ENCODE measurements around the gene ZNF41. TPM values are rescaled to one million over a fixed set of nuclear protein-coding genes. Genes with fewer than 3 reads are reported as not detected.
A peak's percentile ranks its signal among the peaks of the same experiment; 100 is the strongest.
"Not testable (repeated sequence)": the region's sequence is repeated elsewhere in the genome, so short reads cannot be mapped to it uniquely, and the experiment has no call there.

The ZNF41 gene
- 11.6 TPM for total RNA-seq

GRCh38 chrX:47482512-47483305, at the start of gene ZNF41:
TSS of gene ZNF41 (minus strand) at chrX:47483222. CDS start at chrX:47467481, 15,741 bp downstream.
- intact Hi-C loops (cut with DNase I), result no loop called here
- peak; percentile 96 for ATAC-seq
- DNase-seq (ENCODE audit: low spot score), result peak; percentile 78

GRCh38 chrX:47530049-47530448, 47.0 kb upstream of the ZNF41 start:
- DNase-seq (ENCODE audit: low spot score) (no peak), ATAC-seq (no peak)
- intact Hi-C loops (cut with DNase I), result no loop called here

- intact Hi-C loops (cut with DNase I), result loop anchor here (10.0 kb wide), 2 partner anchors 155 to 335 kb away; partner anchors contain the start of genes UBA1 and ZNF157
- DNase-seq (ENCODE audit: low spot score), result no peak
- ATAC-seq, result no peak
Observed at GRCh38 chrX:47529548-47529947, 46.5 kb upstream of the ZNF41 start.

- DNase-seq (ENCODE audit: low spot score) (peak; percentile 59), ATAC-seq (peak; percentile 62)
- intact Hi-C loops (cut with DNase I), result loop anchor here (10.0 kb wide), 2 partner anchors 149 to 329 kb away; partner anchors contain the start of genes UBA1 and ZNF157
Observed at GRCh38 chrX:47523713-47524166, 40.7 kb upstream of the ZNF41 start.

- ATAC-seq (peak; percentile 98), DNase-seq (ENCODE audit: low spot score) (peak; percentile 91)
- intact Hi-C loops (cut with DNase I), result loop anchor here (10.0 kb wide), 2 partner anchors 148 to 328 kb away; partner anchors contain the start of genes UBA1 and ZNF157
Observed at GRCh38 chrX:47523297-47523696, 40.3 kb upstream of the ZNF41 start.

- no peak for ATAC-seq
- intact Hi-C loops (cut with DNase I), result no loop called here
- no peak for DNase-seq (ENCODE audit: low spot score)
Observed at GRCh38 chrX:47518144-47518543, 35.1 kb upstream of the ZNF41 start.

- no peak for ATAC-seq
- no peak for DNase-seq (ENCODE audit: low spot score)
- intact Hi-C loops (cut with DNase I), result no loop called here
Observed at GRCh38 chrX:47515941-47516665, 33.1 kb upstream of the ZNF41 start.

GRCh38 chrX:47514533-47515235, 31.7 kb upstream of the ZNF41 start:
- intact Hi-C loops (cut with DNase I), result no loop called here
- no peak for ATAC-seq
- no peak for DNase-seq (ENCODE audit: low spot score)

GRCh38 chrX:47513034-47513965, 30.3 kb upstream of the ZNF41 start:
- intact Hi-C loops (cut with DNase I); DNase-seq (ENCODE audit: low spot score): not testable (repeated sequence)
- peak; percentile 52 for ATAC-seq

- intact Hi-C loops (cut with DNase I); DNase-seq (ENCODE audit: low spot score); ATAC-seq: not testable (repeated sequence)
Observed at GRCh38 chrX:47512383-47512782, 29.4 kb upstream of the ZNF41 start.

GRCh38 chrX:47507153-47507867, 24.3 kb upstream of the ZNF41 start:
- DNase-seq (ENCODE audit: low spot score), result no peak
- no peak for ATAC-seq
- intact Hi-C loops (cut with DNase I), result no loop called here

- DNase-seq (ENCODE audit: low spot score) (no peak), ATAC-seq (no peak)
- intact Hi-C loops (cut with DNase I), result no loop called here
Observed at GRCh38 chrX:47503151-47503550, 20.1 kb upstream of the ZNF41 start.

GRCh38 chrX:47502316-47503125, 19.5 kb upstream of the ZNF41 start:
- intact Hi-C loops (cut with DNase I), result no loop called here
- peak; percentile 76 for ATAC-seq
- DNase-seq (ENCODE audit: low spot score), result no peak

GRCh38 chrX:47501226-47502074, 18.4 kb upstream of the ZNF41 start:
- ATAC-seq (peak; percentile 81), DNase-seq (ENCODE audit: low spot score) (no peak)
- intact Hi-C loops (cut with DNase I), result no loop called here

GRCh38 chrX:47500554-47500953, 17.5 kb upstream of the ZNF41 start:
- intact Hi-C loops (cut with DNase I), result no loop called here
- DNase-seq (ENCODE audit: low spot score), result no peak
- ATAC-seq, result no peak

GRCh38 chrX:47499293-47499692, 16.3 kb upstream of the ZNF41 start:
- intact Hi-C loops (cut with DNase I), result no loop called here
- no peak for DNase-seq (ENCODE audit: low spot score)
- ATAC-seq, result no peak

Data from sciatic nerve (tissue), 2 donors.